ENCODE data around the gene EEF1AKMT2.
"Not testable (repeated sequence)": the region's sequence is repeated elsewhere in the genome, so short reads cannot be mapped to it uniquely, and the experiment has no call there.

EEF1AKMT2 gene

DNA sequence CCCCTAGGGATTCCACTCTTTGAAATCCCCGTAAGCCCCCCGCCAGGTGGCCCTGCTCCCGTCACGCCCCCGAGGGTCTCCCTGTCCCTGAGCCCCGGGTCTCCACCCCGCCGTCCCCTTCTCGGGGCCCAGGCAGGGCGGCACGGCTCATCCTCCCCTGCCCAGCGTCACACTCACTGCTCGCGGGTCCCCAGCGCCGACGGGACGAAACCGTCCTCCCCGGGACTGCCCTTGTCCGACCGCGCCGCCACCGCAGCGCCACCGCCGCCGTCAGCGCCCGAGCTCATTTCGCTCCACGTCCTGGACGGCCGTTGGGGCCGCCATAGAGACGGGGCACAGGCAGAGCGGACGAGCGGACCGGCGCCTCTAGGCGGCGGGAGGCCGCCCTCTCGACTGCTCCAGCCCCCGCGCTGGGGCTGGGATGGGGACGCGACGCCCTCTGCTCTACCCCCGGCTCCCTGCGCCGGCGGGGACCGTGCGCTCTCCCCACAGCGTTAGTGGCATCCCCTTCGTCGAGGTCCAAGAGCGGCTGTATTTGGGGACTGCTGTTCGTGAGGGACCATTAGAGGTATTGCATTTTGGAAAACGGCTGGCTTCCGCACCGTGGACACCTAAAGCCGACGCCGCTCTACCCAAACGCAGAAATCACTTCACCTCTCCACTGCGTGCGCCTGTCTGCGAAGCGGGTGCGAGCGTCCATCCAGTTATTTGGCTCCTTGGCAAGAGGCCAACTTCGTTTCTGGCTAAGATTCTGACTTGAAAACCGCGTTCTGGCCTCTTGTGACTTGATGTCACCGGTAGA lies at the start of gene EEF1AKMT2:
TSS of gene EEF1AKMT2 (minus strand) at position 341 of the 802 bp plus-strand sequence. CDS start at position 287, 54 bp downstream.
- DNase-seq = peak; percentile 73

DNA sequence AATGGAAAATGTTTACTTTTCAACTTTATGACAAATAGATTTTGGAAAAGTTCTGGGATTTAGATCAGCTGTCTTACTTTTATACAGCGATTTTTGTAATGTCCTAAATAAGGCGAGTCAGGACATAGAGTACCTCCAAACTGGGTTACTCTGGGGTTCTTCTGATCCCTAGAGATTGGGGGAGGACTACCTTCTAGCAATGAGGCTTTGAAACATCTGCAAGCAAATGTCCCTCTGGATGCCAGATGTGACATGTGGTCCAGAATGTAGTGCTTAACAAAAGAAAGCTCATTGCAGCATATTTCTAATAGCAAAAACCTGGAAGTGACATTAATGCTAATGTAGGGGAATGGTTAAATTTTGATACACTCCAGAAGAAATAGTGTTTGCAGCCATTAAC lies 46.0 kb upstream of the EEF1AKMT2 start:
- DNase-seq = no peak

DNA sequence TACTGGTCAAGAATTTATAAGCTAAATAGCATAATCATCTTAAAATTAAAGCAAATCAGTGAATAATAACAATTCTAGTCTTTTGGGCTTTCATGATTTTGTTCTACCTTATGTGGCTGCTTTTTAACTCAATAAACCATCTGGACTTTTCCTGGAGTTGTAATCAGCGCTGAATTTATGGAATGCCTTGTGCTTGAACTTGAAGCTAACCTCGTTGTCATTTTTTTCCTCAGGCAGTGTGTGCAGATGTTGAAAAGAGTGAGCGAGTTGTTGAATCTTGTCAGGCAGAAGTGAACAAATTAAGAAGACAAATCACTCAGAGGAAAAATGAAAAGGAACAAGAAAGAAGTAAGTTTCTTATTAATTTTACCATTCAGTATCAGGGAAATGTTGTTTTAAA lies 39.4 kb upstream of the EEF1AKMT2 start:
- DNase-seq = no peak

DNA sequence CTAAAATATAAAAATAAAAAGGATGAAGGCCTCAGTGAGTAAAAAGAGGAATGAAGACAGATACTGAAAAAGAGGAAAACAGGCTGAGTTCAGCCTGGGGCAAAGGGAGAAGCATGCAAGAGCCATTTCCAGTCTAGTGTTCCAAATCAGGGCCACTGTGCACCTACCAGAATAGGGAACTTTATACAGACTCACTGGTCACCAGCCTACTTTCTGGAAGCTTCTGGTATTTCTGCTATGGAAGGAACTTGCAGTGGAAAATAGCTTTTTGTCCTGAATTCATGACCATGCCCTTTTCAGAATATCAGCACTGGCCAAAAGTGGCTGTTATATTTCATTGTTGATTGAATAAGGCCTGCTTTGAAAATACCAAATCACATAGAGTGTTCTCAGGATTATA lies 38.8 kb upstream of the EEF1AKMT2 start:
- no peak for DNase-seq

DNA sequence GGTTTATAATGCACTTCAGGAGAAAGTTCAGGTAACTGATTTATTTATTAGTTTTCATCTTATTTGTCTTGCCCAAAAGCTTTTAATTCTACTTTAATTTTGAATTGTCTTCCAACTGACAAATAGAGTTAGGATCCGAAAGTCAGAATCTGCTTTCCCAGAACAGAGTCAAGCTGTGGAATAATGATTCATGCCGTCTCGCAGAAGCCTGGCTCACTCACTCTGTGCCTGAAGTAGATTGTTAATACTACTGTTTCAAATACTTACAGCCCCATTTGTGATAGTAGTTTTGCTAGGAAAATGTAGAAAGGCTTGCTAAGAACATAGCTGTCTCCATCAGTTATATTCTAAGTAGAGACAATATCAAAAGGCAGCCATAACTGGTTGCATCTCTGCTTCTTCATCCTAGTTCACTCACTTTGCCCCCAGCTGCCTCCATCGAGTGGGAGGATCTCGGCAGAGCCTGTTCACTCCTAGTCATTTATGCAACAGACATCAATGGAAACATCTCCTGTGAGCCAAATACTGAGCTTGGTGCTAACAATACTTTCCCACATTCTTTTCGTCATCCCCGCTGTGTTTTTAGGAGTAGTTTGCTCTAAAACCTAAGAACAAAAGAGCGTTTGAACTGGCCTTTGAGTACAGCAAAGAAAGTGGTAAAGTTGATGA lies 37.9 kb upstream of the EEF1AKMT2 start:
- DNase-seq = no peak

DNA sequence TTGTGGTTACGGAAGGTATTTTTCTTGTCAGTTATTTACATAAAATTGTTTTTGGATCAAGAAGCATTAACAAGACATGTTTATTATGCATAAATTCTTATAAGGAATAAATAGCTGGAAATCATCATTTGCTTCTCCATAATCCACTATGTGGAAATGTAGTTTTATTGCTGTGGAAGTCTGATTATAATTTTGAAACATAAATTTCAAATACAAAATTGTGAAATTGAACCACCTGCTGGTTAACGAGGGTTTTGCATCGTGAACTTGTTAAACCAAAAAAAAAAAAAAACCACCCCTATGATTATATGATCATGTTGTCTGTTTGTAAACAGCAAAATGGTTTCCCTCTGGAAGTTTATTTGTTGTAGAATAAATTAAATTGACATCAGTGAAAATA lies 35.8 kb upstream of the EEF1AKMT2 start:
- no peak for DNase-seq

DNA sequence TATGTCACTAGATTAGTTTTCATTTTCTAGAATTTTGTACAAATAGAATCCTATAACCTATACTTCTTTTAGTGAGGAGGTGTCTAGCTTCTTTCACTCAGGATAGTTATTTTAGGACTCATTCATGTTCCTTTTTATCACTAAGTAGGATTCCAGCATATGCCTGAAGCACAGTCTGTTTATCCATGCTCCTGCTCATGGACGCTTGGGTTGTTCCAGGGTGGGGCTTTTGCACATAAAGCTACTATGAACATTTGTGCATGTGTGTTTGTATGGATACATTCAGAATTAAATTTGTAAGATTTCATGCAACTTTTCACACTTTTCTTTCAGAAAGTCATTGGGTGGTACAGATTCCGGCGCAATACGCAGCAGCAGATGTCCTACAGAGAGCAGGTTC lies 34.6 kb upstream of the EEF1AKMT2 start:
- DNase-seq = no peak

DNA sequence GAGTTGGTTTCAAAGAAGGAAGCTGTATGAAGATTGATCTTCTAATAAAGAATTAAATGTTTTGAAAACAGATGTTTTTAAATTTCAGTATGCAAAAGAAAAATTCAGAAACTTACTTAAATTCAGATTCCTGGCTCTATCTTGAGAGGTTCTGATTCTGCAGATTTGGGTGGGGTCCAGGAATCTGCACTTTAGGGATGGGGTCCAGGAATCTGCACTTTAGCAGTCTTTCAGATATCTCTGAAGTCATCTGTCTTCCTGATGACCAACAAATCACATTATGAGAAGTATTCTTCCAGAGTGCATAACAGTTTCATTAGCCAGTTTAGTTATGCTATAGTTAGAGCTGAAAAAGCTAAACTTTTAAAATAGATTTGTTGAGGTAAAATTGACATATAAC lies 34.0 kb upstream of the EEF1AKMT2 start:
- no peak for DNase-seq

DNA sequence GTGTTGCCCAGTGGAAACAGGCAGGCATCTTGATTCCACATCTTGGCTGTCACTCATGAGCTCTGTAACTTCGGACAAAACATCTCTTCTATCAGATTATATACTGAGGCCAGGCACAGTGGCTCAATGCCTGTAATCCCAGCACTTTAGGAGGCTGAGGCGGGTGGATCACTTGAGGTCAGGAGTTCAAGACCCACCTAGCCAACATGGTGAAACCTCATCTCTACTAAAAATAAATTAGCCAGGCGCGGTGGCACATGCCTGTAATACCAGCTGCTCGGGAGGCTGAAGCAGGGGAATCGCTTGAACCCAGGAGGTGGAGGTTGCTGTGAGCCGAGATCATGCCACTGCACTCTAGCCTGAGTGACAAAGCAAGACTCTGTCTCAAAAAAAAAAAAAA lies 33.2 kb upstream of the EEF1AKMT2 start:
- not testable (repeated sequence) for DNase-seq

DNA sequence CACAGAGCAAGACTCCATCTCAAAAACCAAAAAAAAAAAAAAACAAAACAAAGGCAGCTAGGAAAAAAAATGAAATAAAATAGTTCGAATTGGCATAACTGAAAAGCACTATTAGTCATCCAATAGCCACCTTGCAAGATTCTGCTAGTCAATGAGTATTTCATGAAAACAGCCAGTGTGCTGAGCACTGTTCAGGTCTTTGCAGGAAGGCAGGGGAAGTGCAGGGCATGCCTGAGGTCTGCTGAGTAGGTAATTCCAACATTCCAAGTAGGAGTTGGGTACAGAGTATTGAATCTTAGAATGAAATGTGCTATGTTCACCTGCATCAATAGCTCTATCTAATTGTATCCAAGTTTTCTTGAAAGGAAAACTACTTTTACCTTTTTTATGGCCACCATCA lies 32.8 kb upstream of the EEF1AKMT2 start:
- no peak for DNase-seq

DNA sequence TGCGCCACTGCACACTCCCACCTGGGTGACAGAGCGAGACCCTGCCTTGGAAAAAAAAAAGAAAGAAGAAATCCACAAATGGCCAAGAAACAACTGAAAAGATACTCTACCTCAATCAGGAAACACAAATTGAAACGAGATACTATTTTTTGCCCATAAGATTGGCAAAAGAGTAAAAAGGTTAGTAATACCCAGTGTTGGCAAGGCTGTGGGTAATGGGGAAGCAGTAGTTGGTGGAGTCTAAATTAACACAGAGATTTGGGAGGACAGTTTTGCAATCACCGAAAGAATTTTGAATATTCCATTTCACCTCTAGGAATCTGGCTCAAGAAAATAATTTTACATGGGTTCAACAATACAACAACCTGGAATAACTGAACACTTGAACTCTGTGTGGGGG lies 29.8 kb upstream of the EEF1AKMT2 start:
- no peak for DNase-seq

DNA sequence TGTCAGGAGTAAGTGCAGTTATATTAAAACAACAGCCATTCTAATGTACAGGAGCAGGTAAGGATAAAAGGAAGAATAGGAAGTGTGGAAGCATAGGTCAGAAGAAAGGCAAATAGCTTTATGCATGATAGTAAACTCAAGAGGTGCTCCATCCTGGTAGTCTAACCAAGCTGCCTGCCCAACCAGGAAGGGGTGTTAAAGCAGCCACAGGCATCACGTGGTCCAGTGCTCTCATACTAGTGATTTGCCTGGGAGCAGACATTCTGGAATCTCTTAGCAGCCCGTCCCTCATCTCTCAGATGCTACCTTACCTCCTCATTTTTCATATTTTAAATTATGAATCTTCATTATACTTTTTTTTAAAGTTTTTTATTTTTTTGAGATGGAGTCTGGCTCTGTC lies 28.4 kb upstream of the EEF1AKMT2 start:
- peak; percentile 85 for DNase-seq

DNA sequence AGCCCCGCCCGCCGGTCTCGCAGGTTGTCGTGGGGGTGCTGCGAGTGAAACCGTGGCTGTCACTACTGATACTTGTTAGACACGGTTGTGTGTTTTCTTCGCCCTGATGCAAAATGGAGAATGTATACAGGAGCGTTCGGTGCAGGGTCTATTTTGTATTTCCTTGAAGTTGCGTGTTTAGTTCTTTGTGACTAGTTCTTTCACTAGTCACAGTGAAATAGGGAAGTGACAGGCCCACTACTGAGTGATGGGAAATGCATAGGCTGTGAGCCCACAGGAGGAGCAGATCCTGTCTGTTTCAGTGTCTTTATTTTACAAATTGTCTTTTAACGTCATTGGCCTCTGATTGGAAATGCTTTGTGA lies 10.6 kb upstream of the EEF1AKMT2 start:
- no peak for DNase-seq

DNA sequence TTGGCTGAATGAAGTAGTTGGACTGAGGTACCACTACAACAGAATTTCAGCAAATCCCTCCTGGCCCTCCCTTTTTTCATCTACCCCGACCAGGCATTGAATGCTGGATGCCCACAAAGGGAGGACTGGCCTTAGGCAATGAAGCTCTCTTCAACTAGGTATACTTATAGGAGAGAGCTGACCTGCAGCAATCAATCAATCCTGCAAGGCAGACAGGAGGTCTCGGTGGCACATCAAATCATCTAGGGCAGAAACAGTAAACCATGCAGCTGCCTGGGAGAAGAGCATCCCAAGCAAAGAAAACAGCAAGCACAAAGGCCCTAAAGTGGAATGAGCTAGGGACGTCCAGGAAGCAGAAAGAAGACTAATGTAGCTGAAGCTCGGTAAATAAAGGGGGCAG lies 7.5 kb upstream of the EEF1AKMT2 start:
- no peak for DNase-seq

DNA sequence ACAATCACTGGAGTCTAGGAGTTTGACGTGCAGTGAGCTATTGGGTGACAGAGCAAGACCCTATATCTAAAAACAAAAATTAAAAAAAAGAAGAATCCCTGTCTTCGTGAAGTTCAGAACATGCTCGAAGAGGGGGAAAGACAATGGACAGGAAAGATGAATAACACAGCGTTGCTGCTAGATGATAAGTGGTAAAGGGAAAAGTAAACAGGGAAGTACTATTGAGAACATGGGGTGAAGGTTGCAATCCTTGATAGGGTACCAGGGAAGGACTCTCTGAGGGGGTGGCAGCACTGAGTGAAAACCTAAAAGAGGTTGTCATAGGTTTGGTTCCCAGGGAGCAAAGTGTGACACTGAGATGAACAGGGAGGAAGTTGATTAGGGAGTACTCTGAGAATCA lies 7.1 kb upstream of the EEF1AKMT2 start:
- no peak for DNase-seq

DNA sequence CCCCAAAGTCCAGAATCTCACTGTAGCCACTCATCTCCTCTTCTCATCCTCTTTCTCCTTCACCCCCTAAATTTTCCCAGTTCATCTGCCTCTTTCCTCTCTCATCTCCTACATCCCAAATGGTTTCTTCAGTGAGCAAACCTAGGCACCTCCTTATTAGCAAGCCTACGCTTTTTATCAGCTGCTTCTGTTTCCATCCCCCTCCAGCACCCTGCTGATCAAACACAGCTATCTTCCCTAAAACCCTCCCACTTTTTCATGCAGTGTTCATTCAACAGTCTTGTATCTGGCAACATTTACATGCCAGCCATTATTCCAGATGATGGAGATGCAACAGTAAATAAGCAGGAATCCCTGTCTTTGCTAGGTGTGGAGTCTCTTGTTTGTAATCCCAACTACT lies 6.7 kb upstream of the EEF1AKMT2 start:
- no peak for DNase-seq

DNA sequence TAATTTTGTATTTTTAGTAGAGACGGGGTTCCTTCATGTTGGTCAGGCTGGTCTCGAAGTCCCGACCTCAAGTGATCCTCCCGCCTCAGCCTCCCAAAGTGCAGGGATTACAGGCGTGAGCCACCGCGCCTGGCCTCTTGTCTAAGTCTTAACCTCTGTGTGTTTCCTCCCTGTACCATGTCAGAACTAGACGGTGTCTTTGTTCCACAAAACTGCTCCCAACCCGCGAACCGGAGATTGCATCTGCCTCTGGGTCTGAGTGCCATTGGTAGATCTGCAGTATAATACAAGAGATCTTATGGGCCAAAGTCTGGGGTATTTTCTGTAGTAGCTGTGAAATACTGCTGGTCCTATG lies 1.3 kb upstream of the EEF1AKMT2 start:
- no peak for DNase-seq

DNA sequence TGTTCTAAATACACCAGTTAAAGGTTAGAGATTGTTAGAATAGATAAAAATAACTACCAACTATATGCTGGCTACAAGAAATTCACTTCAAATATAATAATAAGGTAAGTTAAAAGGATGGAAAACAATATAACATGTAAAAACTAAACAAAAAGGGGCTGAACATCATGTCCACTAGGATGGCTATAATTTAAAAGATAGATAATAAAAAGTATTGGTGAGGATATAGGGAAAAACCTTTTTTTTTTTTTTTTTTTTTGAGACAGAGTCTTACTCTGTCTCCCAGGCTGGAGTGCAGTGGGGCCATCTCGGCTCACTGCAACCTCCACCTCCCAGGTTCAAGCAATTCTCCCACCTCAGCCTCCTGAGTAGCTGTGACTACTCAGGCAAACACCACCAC lies 8.8 kb downstream of the EEF1AKMT2 start:
- DNase-seq = not testable (repeated sequence)

DNA sequence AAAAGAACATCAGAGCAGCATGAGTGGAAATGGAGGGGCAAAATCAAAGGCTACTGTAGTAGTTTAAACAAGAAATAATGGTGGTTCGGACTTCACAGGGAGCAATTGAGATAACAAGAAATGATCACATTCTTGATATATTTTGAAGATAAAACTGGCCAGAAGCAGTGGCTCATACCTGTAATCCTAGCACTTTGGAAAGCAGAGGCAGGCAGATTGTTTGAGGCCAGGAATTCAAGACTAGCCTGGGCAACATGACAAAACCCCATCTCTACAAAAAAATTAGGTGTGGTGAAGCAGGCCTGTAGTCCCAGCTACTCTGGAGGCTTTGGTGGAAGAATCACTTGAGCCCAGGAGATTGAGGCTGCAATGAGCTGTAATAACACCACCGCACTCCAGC lies 22.9 kb downstream of the EEF1AKMT2 start:
- DNase-seq = no peak

DNA sequence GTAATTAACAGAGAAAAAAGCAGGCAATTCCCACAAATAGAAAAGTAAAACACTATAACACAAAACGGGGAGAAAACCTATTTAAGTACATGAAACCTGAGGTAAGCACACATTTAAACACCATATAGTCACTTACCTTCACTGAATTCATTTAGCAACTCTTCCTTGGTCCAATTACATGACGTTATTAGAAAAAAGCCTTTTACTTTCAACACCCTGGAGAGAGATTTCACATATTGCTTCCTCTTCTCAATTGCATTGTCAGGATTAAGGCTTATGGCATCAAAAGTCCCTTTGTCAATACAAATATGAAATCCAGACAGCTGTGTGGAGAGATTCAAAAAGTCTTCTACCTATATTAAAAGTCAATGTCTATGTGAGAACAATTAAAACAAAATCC lies 26.4 kb downstream of the EEF1AKMT2 start:
- DNase-seq = no peak

DNA sequence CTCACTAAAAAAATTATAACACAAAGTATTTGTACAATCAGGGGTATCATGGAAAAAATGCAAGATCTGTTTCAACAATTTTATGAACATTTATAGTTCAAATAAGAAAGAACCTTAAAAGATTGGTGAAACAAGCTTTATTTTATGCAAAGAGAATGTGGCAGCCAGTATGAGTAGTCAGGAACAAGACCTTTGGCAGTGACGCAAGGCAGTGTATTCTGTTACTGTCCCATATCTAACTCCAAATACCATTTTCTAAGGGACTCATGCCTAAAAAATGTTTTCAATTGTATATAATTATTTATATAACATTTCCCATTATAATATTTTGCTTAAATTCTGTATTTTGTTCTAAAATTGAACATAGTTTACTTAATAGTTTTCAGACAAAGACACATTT lies 28.4 kb downstream of the EEF1AKMT2 start:
- DNase-seq = no peak

DNA sequence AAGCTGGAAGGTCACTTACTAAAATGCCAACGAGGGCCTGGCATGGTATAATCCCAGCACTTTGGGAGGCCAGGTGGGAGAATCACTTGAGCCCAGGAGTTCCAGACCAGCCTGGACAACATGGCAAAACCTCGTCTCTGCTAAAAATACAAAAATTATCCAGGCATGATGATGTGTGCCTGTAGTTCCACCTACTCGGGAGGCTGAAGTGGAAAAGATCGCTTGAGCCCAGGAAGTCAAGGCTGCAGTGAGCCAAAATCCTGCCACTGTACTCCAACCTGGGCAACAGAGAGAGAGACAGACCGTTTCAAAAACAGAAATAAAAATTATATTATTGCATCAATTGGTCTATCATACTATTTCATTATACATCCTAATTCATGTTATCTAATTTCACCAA lies 29.4 kb downstream of the EEF1AKMT2 start:
- DNase-seq = no peak

DNA sequence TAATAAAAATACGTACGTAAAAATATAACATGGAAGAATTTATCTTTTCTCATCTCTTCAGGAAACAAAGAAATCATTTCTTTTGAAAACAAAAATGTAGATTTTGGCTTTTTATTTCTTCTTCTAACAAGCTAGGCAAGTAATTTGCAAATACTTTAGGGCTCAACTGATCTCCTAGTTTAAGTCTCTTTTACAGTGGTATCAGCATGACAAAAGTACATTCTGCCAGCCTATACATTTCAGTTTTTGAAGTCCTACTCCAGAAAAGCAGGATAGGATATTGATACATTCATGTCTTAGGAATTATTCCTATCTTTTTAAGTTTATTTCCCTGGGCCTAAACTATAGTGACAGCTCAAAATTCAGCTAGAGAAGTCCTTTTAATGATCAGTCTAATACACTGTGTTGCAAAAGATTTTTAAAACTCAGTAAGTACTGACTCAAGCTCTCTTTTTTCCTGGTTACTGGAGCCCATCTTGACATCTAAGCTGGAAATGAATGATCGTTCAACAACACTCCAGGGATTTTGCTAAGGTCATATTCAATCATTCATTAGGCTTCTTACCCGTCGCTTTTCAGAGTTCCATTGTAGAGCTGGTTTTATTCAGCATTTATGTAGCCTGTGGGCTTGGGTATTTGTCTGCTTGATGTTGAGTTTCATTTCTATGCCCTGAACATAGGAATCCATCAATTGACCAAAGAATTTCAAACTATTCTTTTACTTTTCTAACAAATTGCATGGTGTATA lies 35.4 kb downstream of the EEF1AKMT2 start:
- DNase-seq = no peak

DNA sequence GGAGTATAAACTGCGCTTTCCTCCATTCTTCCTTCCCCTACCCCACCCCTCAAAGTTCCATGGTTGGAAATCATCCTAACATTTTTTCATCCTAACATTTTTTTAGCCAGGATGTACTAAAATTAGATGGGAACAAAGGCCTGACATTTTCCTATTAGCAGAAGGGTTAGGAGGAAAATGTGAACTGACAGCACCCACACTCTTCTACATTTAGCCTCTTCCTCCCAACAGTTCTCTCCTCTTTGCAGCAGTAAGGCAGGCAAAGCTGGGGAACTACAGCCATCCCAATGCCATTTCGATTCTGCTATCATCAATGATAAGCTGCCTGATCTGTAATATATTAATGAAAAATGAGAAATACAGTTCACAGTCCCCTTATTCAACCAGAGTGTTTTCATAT lies 36.1 kb downstream of the EEF1AKMT2 start:
- DNase-seq = no peak
